K562 (cell line): ENCODE data around the gene TNF. TPM values are rescaled to one million over a fixed set of nuclear protein-coding genes. Genes with fewer than 3 reads are reported as not detected.
A peak's percentile ranks its signal among the peaks of the same experiment; 100 is the strongest.

ENCODE experiments used
- BRF1 ChIP-seq: IDR thresholded peaks from 3 replicates; pipeline ENCODE4 v1.6.1; 2011; ENCODE audit warnings: borderline replicate concordance, mild to moderate bottlenecking; ENCODE audit not compliant: insufficient read length; ENCODE audit errors: extremely low read depth
- CCAR2 ChIP-seq: fragments of 200-400 bp; formaldehyde crosslinking; IDR thresholded peaks from 2 replicates; pipeline ENCODE4 v1.6.1; 2017; ENCODE audit warnings: mild to moderate bottlenecking, low read depth, low read length
- ESRRA ChIP-seq: fragments of 450-650 bp; IDR thresholded peaks from 2 replicates; pipeline ENCODE4 v1.6.1; 2014; ENCODE audit warnings: low read depth, mild to moderate bottlenecking, moderate library complexity, borderline replicate concordance
- ETV5 ChIP-seq: sonication (generic); formaldehyde crosslinking; IDR thresholded peaks from 2 replicates; pipeline ENCODE4 v1.4.0; 2020; ENCODE audit warnings: low read depth, mild to moderate bottlenecking, missing genetic modification reagents
- ILK ChIP-seq: fragments of 450-650 bp; IDR thresholded peaks from 2 replicates; pipeline ENCODE4 v1.6.1; 2016; ENCODE audit warnings: missing genetic modification characterization, low read depth, mild to moderate bottlenecking, missing compliant biosample characterization, moderate library complexity, borderline replicate concordance
- MGA ChIP-seq: fragments of 450-650 bp; IDR thresholded peaks from 2 replicates; pipeline ENCODE4 v1.6.1; 2016; ENCODE audit warnings: mild to moderate bottlenecking, moderate library complexity
- POLR2G ChIP-seq: fragments of 200-400 bp; formaldehyde crosslinking; IDR thresholded peaks from 2 replicates; pipeline ENCODE4 v1.6.1; 2017; ENCODE audit warnings: low read depth, mild to moderate bottlenecking, antibody characterized with exemption, low read length, moderate library complexity
- RBFOX2 ChIP-seq: fragments of 200-400 bp; formaldehyde crosslinking; IDR thresholded peaks from 2 replicates; pipeline ENCODE4 v1.6.1; 2017; ENCODE audit warnings: low read depth, mild to moderate bottlenecking, low read length, moderate library complexity
- RBM22 ChIP-seq: fragments of 200-400 bp; formaldehyde crosslinking; IDR thresholded peaks from 2 replicates; pipeline ENCODE4 v1.6.1; 2018; ENCODE audit warnings: low read length, low read depth; ENCODE audit not compliant: poor library complexity, severe bottlenecking
- ZBTB33 ChIP-seq: sonication (generic); formaldehyde crosslinking; IDR thresholded peaks from 2 replicates; pipeline ENCODE4 v1.8.1; 2023; ENCODE audit warnings: mild to moderate bottlenecking, missing genetic modification reagents
- ZNF23 ChIP-seq: fragments of 250-450 bp; sonication (Bioruptor Pico); IDR thresholded peaks from 2 replicates; pipeline ENCODE4 v1.4.0; 2020; ENCODE audit warnings: mild to moderate bottlenecking
- ZNF280B ChIP-seq: fragments of 250-450 bp; sonication (Bioruptor Pico); IDR thresholded peaks from 2 replicates; pipeline ENCODE4 v1.5.1; 2021; ENCODE audit warnings: mild to moderate bottlenecking
- polyA plus RNA-seq, 8 experiments: library from polyadenylated mRNA; depleted of rRNA in 4 of 8; stranded (reverse) in 5 of 8; unstranded in 3 of 8; fragments of >200 nt; fragmentation: Nextera tagmentation in 2 of 8; fragmentation: Illumina TruSeq in 1 of 8; extraction: Ambion mirVana in 2 of 8; extraction: Trizol in 1 of 8; gene quantifications; 2 replicates each; pipeline versions ENCODE4 v1.2.1 to v1.2.3, GENCODE V29; 2011 to 2014; ENCODE audit warnings: inconsistent platforms in 1 of 8, missing spikeins in 1 of 8
- total RNA-seq, 7 experiments: library from RNA; depleted of rRNA in 6 of 7; stranded (reverse); fragments of >200 nt in 6 of 7; fragmentation: Illumina TruSeq in 2 of 7; extraction: Trizol in 2 of 7; gene quantifications; 2 replicates each; pipeline versions ENCODE4 v1.2.1 to v1.2.3, GENCODE V29; 2011 to 2021; ENCODE audit warnings: low replicate concordance in 1 of 7

The TNF gene
- total and polyA plus RNA-seq, 9 of the 15 experiments (the other 6 are each of a cell fraction or from before 2014, with no cell fraction given): 0.08 to 0.40 TPM; not detected in 7

DNA sequence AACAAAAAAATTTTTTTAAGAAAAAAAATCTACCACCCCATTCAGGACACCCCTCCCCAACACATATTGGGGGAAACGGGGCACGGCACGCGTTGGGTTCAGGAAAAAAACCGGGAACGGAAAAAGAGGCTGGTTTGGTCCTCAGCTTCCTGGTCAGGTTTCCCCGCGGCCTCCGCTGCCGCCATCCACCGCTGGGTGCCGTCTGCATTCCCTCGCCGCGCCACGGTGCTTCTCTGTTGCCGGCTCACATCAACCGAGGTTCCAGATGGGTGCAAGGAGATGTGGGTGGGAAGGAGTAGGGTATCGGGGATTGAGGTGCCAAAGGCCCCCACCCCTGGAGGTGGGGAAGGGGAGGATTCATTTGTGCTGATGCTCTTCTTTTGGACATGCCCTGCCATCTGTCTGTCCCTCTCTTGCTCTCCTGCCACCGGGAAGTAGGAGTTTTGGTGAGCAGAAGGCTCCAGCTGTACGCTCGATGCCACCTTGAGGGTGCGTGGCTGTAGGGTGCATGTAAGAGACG is 40.8 kb upstream of the TNF start (continued):
- TF ChIP-seq MGA (no peak), ESRRA (no peak), POLR2G (peak; percentile 80), ETV5 (CRISPR knock-in tag) (no peak), ILK (no peak), BRF1 (no peak), RBM22 (peak; percentile 95), ZNF280B (no peak), RBFOX2 (peak; percentile 87), ZBTB33 (CRISPR knock-in tag) (peak; percentile 26; the same call in 1 of the 2 replicates), ZNF23 (no peak), CCAR2 (no peak)
- TF ChIP-seq, all 486 proteins: peak for 7
